ENCODE data around the gene ACSBG1. TPM values are rescaled to one million over a fixed set of nuclear protein-coding genes. Genes with fewer than 3 reads are reported as not detected.

The ACSBG1 gene
- total RNA-seq, 4 donors from 2014 or later: 0.09 to 0.31 TPM; not detected in 2

- Histone ChIP-seq H3K9me3 (no peaks in the 10 kb centered on the region), H3K4me3 (no peak overlapping the region), H3K4me1 (peaks cover 0 to 6% (median 0%) of the 10 kb centered on the region in 3 donors), H3K27me3 (no peaks in the 10 kb centered on the region), H3K27ac (no peak overlapping the region), H3K36me3 (peaks cover 0 to 96% (median 22%) of the 10 kb centered on the region in 3 donors)
- TF ChIP-seq, protein P1, sequence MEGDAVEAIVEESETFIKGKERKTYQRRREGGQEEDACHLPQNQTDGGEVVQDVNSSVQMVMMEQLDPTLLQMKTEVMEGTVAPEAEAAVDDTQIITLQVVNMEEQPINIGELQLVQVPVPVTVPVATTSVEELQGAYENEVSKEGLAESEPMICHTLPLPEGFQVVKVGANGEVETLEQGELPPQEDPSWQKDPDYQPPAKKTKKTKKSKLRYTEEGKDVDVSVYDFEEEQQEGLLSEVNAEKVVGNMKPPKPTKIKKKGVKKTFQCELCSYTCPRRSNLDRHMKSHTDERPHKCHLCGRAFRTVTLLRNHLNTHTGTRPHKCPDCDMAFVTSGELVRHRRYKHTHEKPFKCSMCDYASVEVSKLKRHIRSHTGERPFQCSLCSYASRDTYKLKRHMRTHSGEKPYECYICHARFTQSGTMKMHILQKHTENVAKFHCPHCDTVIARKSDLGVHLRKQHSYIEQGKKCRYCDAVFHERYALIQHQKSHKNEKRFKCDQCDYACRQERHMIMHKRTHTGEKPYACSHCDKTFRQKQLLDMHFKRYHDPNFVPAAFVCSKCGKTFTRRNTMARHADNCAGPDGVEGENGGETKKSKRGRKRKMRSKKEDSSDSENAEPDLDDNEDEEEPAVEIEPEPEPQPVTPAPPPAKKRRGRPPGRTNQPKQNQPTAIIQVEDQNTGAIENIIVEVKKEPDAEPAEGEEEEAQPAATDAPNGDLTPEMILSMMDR (IDR thresholded peaks at IDR 0.05): no peak
- no peak for TF ChIP-seq POLR2A (IDR thresholded peaks at IDR 0.05)
- 85 to 96% methylated on average over 3 of the region's 5 CpGs for WGBS, 2 donors
- intact Hi-C loops (cut with DNase I): no loop called here
- no peak for DNase-seq
Measured at GRCh38 chr15:78274994-78275393, 40.6 kb upstream of the ACSBG1 start.

DNA sequence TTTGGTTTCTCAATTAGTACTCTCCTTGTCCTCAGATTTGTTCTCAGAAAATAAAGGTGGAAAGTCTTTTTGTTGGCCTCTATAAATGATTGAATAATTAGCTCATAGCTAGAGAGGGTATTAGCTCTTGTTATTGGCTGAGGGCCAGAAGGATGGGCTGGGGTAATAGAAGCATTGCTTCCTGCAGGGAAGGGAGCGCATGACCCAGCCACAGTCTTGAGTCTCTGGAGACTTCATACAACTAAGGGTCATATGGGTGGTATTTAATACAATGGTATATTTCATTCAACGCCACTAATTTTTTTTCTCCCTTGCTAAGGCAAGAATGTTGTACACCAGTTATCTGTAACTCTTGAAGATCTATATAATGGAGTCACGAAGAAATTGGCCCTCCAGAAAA is 38.4 kb upstream of the ACSBG1 start:
- Histone ChIP-seq H3K9me3 (no peaks in the 10 kb centered on the region), H3K4me1 (peaks cover 0 to 3% (median 0%) of the 10 kb centered on the region in 3 donors), H3K27me3 (no peaks in the 10 kb centered on the region), H3K27ac (no peak overlapping the region), H3K36me3 (peaks cover 0 to 75% (median 22%) of the 10 kb centered on the region in 3 donors), H3K4me3 (no peak overlapping the region)
- TF ChIP-seq POLR2A (IDR thresholded peaks at IDR 0.05): no peak
- TF ChIP-seq, protein P1 (IDR thresholded peaks at IDR 0.05): no peak
- 87 to 96% methylated on average over 3 of the region's 3 CpGs for WGBS, 2 donors
- intact Hi-C loops (cut with DNase I): no loop called here
- DNase-seq: no peak

GRCh38 chr15:78272316-78272715 is 38.0 kb upstream of the ACSBG1 start:
- TF ChIP-seq, protein P1 (IDR thresholded peaks at IDR 0.05): no peak
- TF ChIP-seq POLR2A (IDR thresholded peaks at IDR 0.05): no peak
- no peak overlapping the region for H3K4me3 ChIP-seq
- 55 to 78% methylated on average over 2 of the region's 2 CpGs for WGBS, 2 donors

DNA sequence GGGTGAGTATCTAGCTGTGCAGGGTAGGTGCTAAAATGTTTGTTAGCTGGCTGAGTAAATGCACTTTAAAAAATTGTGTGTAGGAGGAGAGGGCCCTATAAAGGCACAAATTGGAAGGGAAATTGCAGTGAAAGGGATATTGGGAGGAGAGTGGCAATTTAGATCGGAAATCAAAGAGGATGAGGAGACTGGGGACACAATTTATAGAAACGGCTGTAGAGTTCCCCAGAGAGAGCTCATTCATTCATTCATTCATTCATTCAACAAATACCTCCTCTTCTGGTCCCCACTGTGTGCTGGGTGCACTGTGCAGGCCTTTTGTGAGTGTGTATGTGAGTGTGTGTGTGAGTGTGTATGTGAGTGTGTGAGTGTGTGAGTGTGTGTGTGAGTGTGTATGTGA is 32.4 kb upstream of the ACSBG1 start:
- WGBS, 2 donors: 73 to 82% methylated on average over 2 of the region's 2 CpGs

More at GRCh38 chr15:78272316-78272715, 38.0 kb upstream of the ACSBG1 start:
- intact Hi-C loops (cut with DNase I): no loop called here
- H3K27me3 ChIP-seq: no peaks in the 10 kb centered on the region
- no peak overlapping the region for H3K27ac ChIP-seq
- H3K36me3 ChIP-seq: peaks cover 0 to 70% (median 17%) of the 10 kb centered on the region in 3 donors
- no peak for DNase-seq
- peaks cover 0 to under 1% (median 0%) of the 10 kb centered on the region in 3 donors for H3K4me1 ChIP-seq
- H3K9me3 ChIP-seq: no peaks in the 10 kb centered on the region

GRCh38 chr15:78266229-78266628 is 31.9 kb upstream of the ACSBG1 start:
- no peak for DNase-seq
- Histone ChIP-seq H3K9me3 (no peaks in the 10 kb centered on the region), H3K27ac (peak overlapping the region; percentile 81 to 87 (median 86)), H3K4me1 (peaks cover 13 to 36% (median 18%) of the 10 kb centered on the region in 3 donors), H3K27me3 (no peaks in the 10 kb centered on the region), H3K36me3 (peaks cover 0 to 11% (median 0%) of the 10 kb centered on the region in 3 donors), H3K4me3 (no peak overlapping the region)
- intact Hi-C loops (cut with DNase I): no loop called here
- TF ChIP-seq, protein P1 (IDR thresholded peaks at IDR 0.05): no peak
- no peak for TF ChIP-seq POLR2A (IDR thresholded peaks at IDR 0.05)

More for the DNA sequence above, 32.4 kb upstream of the ACSBG1 start:
- H3K27me3 ChIP-seq: no peaks in the 10 kb centered on the region
- no peak for TF ChIP-seq POLR2A (IDR thresholded peaks at IDR 0.05)
- TF ChIP-seq, protein P1 (IDR thresholded peaks at IDR 0.05): no peak
- no peak overlapping the region for H3K4me3 ChIP-seq
- peaks cover 0 to 16% (median 0%) of the 10 kb centered on the region in 3 donors for H3K36me3 ChIP-seq
- no peak for DNase-seq
- H3K9me3 ChIP-seq: no peaks in the 10 kb centered on the region
- H3K27ac ChIP-seq: peak overlapping the region in 3 of 4 donors; percentile 42 to 86 (median 81)
- intact Hi-C loops (cut with DNase I): no loop called here
- H3K4me1 ChIP-seq: peaks cover 13 to 36% (median 18%) of the 10 kb centered on the region in 3 donors

Data from esophagus squamous epithelium (tissue), 5 donors.